GM18907 (cell line): ENCODE results near the gene ZXDC.

ENCODE experiments used
- ATAC-seq: cut with Tn5 transposase; IDR thresholded peaks from one replicate; pipeline ENCODE4 v1.9.1; 2021; ENCODE audit warnings: mild to moderate bottlenecking, moderate library complexity; ENCODE audit not compliant: unreplicated experiment

ZXDC gene

GRCh38 chr3:126476166-126477060 is 722 bp upstream of the ZXDC start:
- ATAC-seq = peak; percentile 38

- peak; percentile 26 for ATAC-seq
These were observed 936 bp downstream of the ZXDC start for GRCh38 chr3:126474498-126475412.

GRCh38 chr3:126473292-126474168 is 2.2 kb downstream of the ZXDC start:
- no peak for ATAC-seq

GRCh38 chr3:126472277-126473006 is 3.2 kb downstream of the ZXDC start:
- no peak for ATAC-seq

GRCh38 chr3:126469479-126469878 is 6.2 kb downstream of the ZXDC start:
- ATAC-seq = no peak

- no peak for ATAC-seq
These were observed 7.4 kb downstream of the ZXDC start for GRCh38 chr3:126468028-126468891.

- no peak for ATAC-seq
These were observed 8.1 kb downstream of the ZXDC start for GRCh38 chr3:126467611-126467955.

GRCh38 chr3:126466886-126467610 is 8.6 kb downstream of the ZXDC start:
- no peak for ATAC-seq

GRCh38 chr3:126465928-126466544 is 9.7 kb downstream of the ZXDC start:
- ATAC-seq = no peak

- ATAC-seq = no peak
These were observed 10.7 kb downstream of the ZXDC start for GRCh38 chr3:126464997-126465396.

GRCh38 chr3:126464494-126464893 is 11.2 kb downstream of the ZXDC start:
- no peak for ATAC-seq

- no peak for ATAC-seq
These were observed 11.6 kb downstream of the ZXDC start for GRCh38 chr3:126464093-126464492.

GRCh38 chr3:126463521-126463920 is 12.2 kb downstream of the ZXDC start:
- no peak for ATAC-seq

GRCh38 chr3:126461450-126462070 is 14.1 kb downstream of the ZXDC start:
- no peak for ATAC-seq

- ATAC-seq = no peak
These were observed 15.3 kb downstream of the ZXDC start for GRCh38 chr3:126460381-126460780.

GRCh38 chr3:126459763-126460127 is 15.9 kb downstream of the ZXDC start:
- ATAC-seq = no peak

GRCh38 chr3:126459111-126459762 is 16.5 kb downstream of the ZXDC start:
- ATAC-seq = no peak
